BJ (cell line): ENCODE results near the gene PTCD2. TPM values are rescaled to one million over a fixed set of nuclear protein-coding genes. Genes with fewer than 3 reads are reported as not detected.

Source experiments
- CTCF ChIA-PET: fragments of 350-600 bp; formaldehyde crosslinking; extraction: SDS; loops from one replicate; lab custom pipeline; 2021; ENCODE audit warnings: antibody characterized with exemption, inconsistent platforms; lab: Yijun Ruan, JAX
- POLR2A ChIA-PET: fragments of 300-600 bp; sonication (Branson Sonifier 250); formaldehyde crosslinking; extraction: SDS; loops from one replicate; lab custom pipeline; 2021; ENCODE audit warnings: antibody characterized with exemption; lab: Charles Lee
- DNase-seq: peaks from one replicate; pipeline ENCODE4 v3.0.0-alpha.2; 2011; ENCODE audit warnings: low read depth
- H3K27me3 ChIP-seq: 2 replicates; pipeline ENCODE4 v1.6.0; 2011; ENCODE audit warnings: low read length; ENCODE audit not compliant: control insufficient read depth, insufficient read depth
- H3K36me3 ChIP-seq: 2 replicates; pipeline ENCODE4 v1.5.1; 2011; ENCODE audit warnings: low read length; ENCODE audit not compliant: control insufficient read depth, insufficient read depth
- H3K4me3 ChIP-seq: 2 replicates; pipeline ENCODE4 v1.5.1; 2011; ENCODE audit warnings: low read depth, mild to moderate bottlenecking, control low read depth, low read length
- polyA plus RNA-seq: library from polyadenylated mRNA; depleted of rRNA; stranded (reverse); fragments of >200 nt; gene quantifications from 2 replicates; pipeline ENCODE4 v1.2.3, GENCODE V29; 2011
- TF ChIP-seq, protein P1 (sequence below): IDR thresholded peaks from 2 replicates; pipeline ENCODE4 v1.5.1; 2011; ENCODE audit warnings: low read depth, mild to moderate bottlenecking, control low read depth, inconsistent platforms, low read length, moderate library complexity; ENCODE audit not compliant: insufficient read depth

Gene PTCD2
- polyA plus RNA-seq, 1 experiment = 7.7 TPM

DNA sequence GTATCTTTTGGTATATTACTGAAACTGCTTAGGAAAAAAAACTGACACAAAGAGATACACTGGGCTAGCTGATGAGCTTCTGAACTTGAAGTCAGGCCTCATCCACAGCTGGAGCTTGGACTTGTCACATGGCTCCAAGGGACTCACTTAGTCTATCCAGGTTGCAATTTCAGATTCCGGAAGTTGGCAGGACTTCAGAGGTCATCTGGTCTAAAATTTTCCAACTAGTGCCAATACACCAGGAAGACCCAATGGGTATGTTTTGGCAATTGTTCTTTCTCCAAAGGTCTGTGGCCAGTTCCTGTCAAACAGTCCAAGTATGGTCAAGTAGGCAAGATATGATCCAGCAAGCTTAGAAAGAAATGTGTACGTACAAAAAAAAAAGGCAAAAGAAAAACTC, 36.8 kb upstream of the PTCD2 start:
- POLR2A ChIA-PET = no interaction called here
- CTCF ChIA-PET = no interaction called here
- no peak for DNase-seq
- Histone ChIP-seq H3K4me3 (no peak overlapping the region), H3K27me3 (no peaks in the 10 kb centered on the region), H3K36me3 (no peaks in the 10 kb centered on the region)
- TF ChIP-seq, protein P1, sequence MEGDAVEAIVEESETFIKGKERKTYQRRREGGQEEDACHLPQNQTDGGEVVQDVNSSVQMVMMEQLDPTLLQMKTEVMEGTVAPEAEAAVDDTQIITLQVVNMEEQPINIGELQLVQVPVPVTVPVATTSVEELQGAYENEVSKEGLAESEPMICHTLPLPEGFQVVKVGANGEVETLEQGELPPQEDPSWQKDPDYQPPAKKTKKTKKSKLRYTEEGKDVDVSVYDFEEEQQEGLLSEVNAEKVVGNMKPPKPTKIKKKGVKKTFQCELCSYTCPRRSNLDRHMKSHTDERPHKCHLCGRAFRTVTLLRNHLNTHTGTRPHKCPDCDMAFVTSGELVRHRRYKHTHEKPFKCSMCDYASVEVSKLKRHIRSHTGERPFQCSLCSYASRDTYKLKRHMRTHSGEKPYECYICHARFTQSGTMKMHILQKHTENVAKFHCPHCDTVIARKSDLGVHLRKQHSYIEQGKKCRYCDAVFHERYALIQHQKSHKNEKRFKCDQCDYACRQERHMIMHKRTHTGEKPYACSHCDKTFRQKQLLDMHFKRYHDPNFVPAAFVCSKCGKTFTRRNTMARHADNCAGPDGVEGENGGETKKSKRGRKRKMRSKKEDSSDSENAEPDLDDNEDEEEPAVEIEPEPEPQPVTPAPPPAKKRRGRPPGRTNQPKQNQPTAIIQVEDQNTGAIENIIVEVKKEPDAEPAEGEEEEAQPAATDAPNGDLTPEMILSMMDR = no peak

DNA sequence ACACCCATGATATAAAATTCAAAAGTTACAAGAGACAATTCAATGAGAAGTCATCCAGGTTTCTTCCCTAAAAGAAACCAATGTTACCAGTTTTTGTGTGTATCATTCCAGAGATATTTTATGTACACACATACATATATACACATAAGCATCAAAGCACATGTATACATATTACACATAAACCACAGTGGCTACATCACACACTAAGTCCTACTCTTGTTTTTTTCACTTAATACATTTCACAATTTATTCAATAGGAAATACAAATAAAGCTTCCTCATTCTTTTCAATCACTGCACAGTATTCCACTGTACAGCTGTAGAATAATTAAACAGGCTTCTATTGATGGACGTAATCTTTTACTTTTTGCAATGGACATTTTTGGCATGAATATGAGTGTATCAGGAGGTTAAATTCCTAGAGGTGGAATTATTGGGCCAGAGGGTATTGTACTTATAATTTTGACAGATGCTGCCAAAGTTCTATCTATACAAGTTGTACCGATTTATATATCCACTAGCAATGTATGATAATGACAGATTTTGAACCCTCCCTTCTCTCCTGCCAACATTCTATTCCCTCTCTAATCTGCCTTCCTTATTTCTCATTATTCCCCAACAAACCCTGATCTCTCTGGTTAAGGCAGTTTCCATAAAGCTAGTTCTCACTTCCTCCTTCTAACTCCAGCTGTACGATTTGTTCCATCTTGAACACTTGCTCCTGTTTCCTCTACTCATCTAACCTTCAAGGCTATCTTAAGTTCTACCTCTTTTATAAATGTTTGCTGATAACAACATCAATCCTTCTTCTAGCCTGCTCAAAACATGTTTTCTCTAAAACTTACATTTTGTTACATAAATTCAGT, 35.4 kb upstream of the PTCD2 start:
- TF ChIP-seq, protein P1 = no peak
- Histone ChIP-seq H3K36me3 (no peaks in the 10 kb centered on the region), H3K4me3 (no peak overlapping the region), H3K27me3 (no peaks in the 10 kb centered on the region)
- POLR2A ChIA-PET = no interaction called here
- DNase-seq = no peak
- CTCF ChIA-PET = interaction anchor here (1.1 kb wide), 1 partner anchor 16 kb away, joined by 3 read pairs; no protein-coding TSS in a partner anchor

DNA sequence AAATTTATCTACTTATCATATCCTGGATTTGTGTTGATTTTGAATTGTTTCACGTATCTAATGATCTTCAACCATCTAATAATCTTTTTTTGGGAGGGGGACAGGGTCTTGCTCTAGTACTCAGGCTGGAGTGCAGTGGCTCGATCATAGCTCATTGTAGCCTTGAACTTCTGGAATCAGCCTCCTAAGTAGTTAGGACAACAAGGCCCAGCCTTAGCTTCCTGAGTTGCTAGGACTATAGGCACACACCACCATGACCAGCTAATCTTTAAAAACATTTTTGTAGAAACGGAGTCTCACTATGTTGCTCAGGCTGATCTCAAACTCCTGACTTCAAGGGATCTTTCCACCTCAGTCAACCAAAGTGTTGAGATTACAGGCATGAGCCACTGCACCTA, 34.8 kb upstream of the PTCD2 start:
- ChIA-PET CTCF (interaction anchor here (1.1 kb wide), 1 partner anchor 17 kb away, joined by 3 read pairs; no protein-coding TSS in a partner anchor), POLR2A (no interaction called here)
- Histone ChIP-seq H3K27me3 (no peaks in the 10 kb centered on the region), H3K36me3 (no peaks in the 10 kb centered on the region), H3K4me3 (no peak overlapping the region)
- TF ChIP-seq, protein P1 = no peak
- no peak for DNase-seq

DNA sequence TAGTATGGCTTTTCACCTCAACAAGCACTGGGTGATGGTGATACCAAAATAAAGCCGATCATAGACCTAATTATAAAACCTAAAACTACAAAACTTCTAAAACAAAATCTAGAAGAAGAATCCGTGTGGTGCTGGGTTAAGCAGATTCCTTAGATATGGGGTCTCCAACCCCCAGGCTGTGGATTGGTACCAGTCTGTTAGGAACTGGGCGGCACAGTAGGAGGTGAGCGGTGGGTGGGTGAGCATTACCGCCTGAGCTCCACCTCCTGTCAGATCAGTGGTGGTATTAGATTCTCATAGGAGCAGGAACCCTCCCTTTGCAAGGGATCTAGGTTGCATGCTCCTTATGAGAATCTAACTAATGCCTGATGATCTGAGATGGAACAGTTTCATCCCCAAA, 33.4 kb upstream of the PTCD2 start:
- CTCF ChIA-PET = no interaction called here
- no peak for DNase-seq
- TF ChIP-seq, protein P1 = no peak
- H3K4me3 ChIP-seq = no peak overlapping the region
- H3K36me3 ChIP-seq = peaks cover 2% of the 10 kb centered on the region; the same call in 1 of the 2 replicates
- POLR2A ChIA-PET = no interaction called here
- H3K27me3 ChIP-seq = no peaks in the 10 kb centered on the region

DNA sequence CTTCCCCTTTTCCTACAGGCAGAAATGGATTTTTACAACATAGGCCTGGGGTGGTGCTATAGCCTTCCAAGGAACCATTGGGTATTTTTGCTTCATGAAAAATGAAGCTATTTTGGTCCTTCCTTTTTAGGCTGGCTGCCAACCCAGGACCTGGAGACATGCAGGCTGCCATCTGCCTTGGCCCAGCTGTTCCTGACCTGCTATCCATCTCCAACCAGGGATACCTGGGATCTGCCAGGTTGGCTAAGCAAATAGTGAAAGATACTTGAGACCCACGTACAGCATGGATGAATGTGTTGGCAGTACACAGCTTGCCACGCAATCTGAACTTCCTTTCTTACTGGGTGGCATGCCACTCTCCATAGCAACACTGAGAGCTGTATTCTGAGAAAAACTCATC, 31.2 kb upstream of the PTCD2 start:
- Histone ChIP-seq H3K36me3 (peaks cover 3% of the 10 kb centered on the region), H3K27me3 (no peaks in the 10 kb centered on the region), H3K4me3 (no peak overlapping the region)
- CTCF ChIA-PET = no interaction called here
- POLR2A ChIA-PET = no interaction called here
- no peak for DNase-seq
- TF ChIP-seq, protein P1 = no peak
